Aorta (tissue), 5 donors: ENCODE data around the gene MPST. TPM values are rescaled to one million over a fixed set of nuclear protein-coding genes. Genes with fewer than 3 reads are reported as not detected.

ENCODE experiments used
- ATAC-seq: fragments of 200-7000 bp; cut with Tn5 transposase; one replicate; pipeline ENCODE4 v1.9.1; 2022; ENCODE audit warnings: moderate library complexity; ENCODE audit not compliant: low FRiP score
- DNase-seq, 2 donors: peaks; one replicate each; pipeline ENCODE4 v3.0.0-alpha.2; 2020
- H3K27ac ChIP-seq, 2 donors: one replicate each; pipeline ENCODE4 v1.5.1; 2013; ENCODE audit warnings: low read length in 2 of 2, mild to moderate bottlenecking in 2 of 2, moderate library complexity in 2 of 2, control low read depth in 1 of 2, inconsistent platforms in 1 of 2, low read depth in 1 of 2
- H3K27me3 ChIP-seq, 2 donors: one replicate each; pipeline ENCODE4 v1.6.1; 2013; ENCODE audit warnings: control low read depth in 1 of 2, low read length in 1 of 2, mild to moderate bottlenecking in 1 of 2, moderate library complexity in 1 of 2; ENCODE audit not compliant: insufficient read depth in 2 of 2, control insufficient read depth in 1 of 2
- H3K36me3 ChIP-seq, 2 donors: one replicate each; pipeline ENCODE4 v1.6.1; 2013; ENCODE audit warnings: control low read depth in 1 of 2, low read length in 1 of 2, mild to moderate bottlenecking in 1 of 2; ENCODE audit not compliant: insufficient read depth in 2 of 2, control insufficient read depth in 1 of 2
- H3K4me1 ChIP-seq, 2 donors: one replicate each; pipeline ENCODE4 v1.6.1; 2013; ENCODE audit warnings: low read length in 2 of 2, control low read depth in 1 of 2, mild to moderate bottlenecking in 1 of 2, moderate library complexity in 1 of 2; ENCODE audit not compliant: insufficient read depth in 2 of 2, control insufficient read depth in 1 of 2
- H3K4me3 ChIP-seq, 2 donors: one replicate each; pipeline ENCODE4 v1.5.1; 2013; ENCODE audit warnings: low read length in 2 of 2, control low read depth in 1 of 2, mild to moderate bottlenecking in 1 of 2
- H3K9me3 ChIP-seq: one replicate; pipeline ENCODE4 v1.6.1; 2013; ENCODE audit warnings: mild to moderate bottlenecking, low read length; ENCODE audit not compliant: control insufficient read depth
- WGBS, 2 donors: extraction: QIAGEN DNeasy Blood & Tissue Kit; methylation state at CpG; one replicate each; pipeline ENCODE4 v1.1.7; 2013; 5-methylcytosine and 5-hydroxymethylcytosine counted together
- intact Hi-C, 2 donors: fragments of 100-400 bp; cut with DNase I; formaldehyde crosslinking; loops; one replicate each; pipeline versions ENCODE4 v1.14.2 to v1.15.0; 2022
- long read RNA-seq, 2 donors: library from polyadenylated mRNA; unstranded; transcript quantifications; one replicate each; pipeline ENCODE4 v2.0.0, GENCODE V29; 2020 to 2021
- polyA plus RNA-seq, 2 donors: library from polyadenylated mRNA; stranded (reverse); fragments of 200-250 nt; gene quantifications; one replicate each; pipeline ENCODE4 v1.2.3, GENCODE V29; 2013
- total RNA-seq, 2 donors: library from RNA; stranded (reverse); fragmentation: NEBNext Ultra II Directional; extraction: Animal tissue kit (Norgen Biotek cat#: 25700); gene quantifications; one replicate each; pipeline ENCODE4 v1.2.1, GENCODE V29; 2021
- donor health status: healthy with polysubstance abuse.
- donor health status: Bipolar disorder and iron deficiency.
- donor health status: DM: no; HTN: no; CAD: no.
- donor health status: DM: no; HTN: no; CAD: no.
- donor health status: DM: yes; HTN: yes; CAD: no.

The MPST gene
- total RNA-seq (10 to 100 TPM; 30.8 to 38.6 TPM), polyA plus RNA-seq (100 to 1,000 TPM in 1 of 2 donors, 10 to 100 TPM in 1; 55.1 to 102 TPM)
- long read RNA-seq, donor 1, transcript MPST-206 (3 exons, 1,331 nt): minor isoform, 41 of 169 reads
- long read RNA-seq, donor 1, transcript MPST-203 (3 exons, 1,345 nt): major isoform, 76 of 169 reads
- long read RNA-seq, donor 1, partial matches to known transcripts: 30 of 169 reads
- long read RNA-seq, donor 1, other reads (novel, unspliced or antisense): 18 of 169 reads
- long read RNA-seq, donor 2, transcript MPST-206 (3 exons, 1,331 nt): major isoform, 20 of 54 reads
- long read RNA-seq, donor 2, transcript MPST-203 (3 exons, 1,345 nt): minor isoform, 16 of 54 reads
- long read RNA-seq, donor 2, partial matches to known transcripts: 14 of 54 reads
- long read RNA-seq, donor 2, other reads (novel, unspliced or antisense): 4 of 54 reads

DNA sequence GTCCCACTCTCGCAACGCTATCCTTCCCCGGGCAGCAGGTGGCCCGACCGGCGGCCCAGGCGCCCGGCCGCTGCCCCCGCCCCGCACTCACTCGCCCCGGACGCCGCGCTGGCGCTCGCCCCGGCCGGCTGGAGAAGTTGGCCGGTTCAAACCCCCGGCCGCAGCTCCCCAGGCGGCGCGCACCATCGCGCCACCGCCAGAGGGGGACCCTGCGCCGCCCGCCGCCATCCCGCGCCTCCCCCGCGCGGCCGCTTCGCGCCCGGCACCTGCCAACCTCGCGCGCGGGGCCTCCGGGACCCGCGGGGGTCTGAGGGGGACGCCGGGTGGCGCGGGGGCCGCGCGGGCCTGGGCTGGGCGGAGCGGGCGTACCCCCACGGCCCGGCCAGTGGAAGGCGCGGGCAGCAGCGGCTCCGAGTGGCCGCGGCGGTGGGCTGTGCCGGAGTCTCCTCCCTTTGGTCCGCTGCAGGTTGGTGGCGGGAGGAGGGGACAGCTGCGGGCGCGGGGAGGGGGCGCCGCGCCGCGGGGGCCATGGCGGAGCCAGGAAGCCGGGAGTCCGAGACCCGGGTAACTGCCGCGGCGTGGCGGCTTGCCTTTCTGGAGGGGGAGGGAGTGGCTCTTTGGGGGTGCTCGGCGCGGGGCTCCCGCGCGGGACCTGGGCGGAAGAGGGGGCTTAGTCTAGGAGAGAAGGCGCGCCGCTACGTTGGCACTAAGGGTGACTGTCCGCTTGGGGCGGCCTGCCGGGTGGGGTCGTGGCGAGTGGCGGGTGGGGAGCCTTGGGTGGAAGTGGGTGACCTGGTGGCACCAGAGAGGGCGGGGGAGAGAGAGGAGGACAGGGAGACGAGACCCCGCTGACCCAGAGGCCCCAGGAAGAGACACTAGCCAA, at the start of gene MPST, which contains the start of gene TST:
TSS of gene MPST (plus strand) at position 434 of the 883 bp plus-strand sequence. CDS start at position 529, 95 bp downstream.
TSS of gene TST (minus strand) at position 139 of the 883 bp plus-strand sequence. CDS start 715 bp downstream, outside the sequence.
- 1% methylated on average over 87 to 107 of the region's 107 CpGs for WGBS, 2 donors
- peak; percentile 87 to 93 for DNase-seq
- Histone ChIP-seq H3K27ac (peak within 1 kb of the TSS; percentile 36 to 66), H3K4me3 (peak within 1 kb of the TSS; percentile 93 to 94), H3K4me1 (peaks cover 0 to 3% of the 10 kb centered on the region in 2 donors), H3K36me3 (no peaks in the 10 kb centered on the region), H3K9me3 (no peaks in the 10 kb centered on the region), H3K27me3 (no peaks in the 10 kb centered on the region)
- ATAC-seq: peak; percentile 90
- intact Hi-C loops: loop anchor here in 1 of 2 donors (2.0 kb wide), 1 partner anchor 41 kb away; no protein-coding TSS in a partner anchor

DNA sequence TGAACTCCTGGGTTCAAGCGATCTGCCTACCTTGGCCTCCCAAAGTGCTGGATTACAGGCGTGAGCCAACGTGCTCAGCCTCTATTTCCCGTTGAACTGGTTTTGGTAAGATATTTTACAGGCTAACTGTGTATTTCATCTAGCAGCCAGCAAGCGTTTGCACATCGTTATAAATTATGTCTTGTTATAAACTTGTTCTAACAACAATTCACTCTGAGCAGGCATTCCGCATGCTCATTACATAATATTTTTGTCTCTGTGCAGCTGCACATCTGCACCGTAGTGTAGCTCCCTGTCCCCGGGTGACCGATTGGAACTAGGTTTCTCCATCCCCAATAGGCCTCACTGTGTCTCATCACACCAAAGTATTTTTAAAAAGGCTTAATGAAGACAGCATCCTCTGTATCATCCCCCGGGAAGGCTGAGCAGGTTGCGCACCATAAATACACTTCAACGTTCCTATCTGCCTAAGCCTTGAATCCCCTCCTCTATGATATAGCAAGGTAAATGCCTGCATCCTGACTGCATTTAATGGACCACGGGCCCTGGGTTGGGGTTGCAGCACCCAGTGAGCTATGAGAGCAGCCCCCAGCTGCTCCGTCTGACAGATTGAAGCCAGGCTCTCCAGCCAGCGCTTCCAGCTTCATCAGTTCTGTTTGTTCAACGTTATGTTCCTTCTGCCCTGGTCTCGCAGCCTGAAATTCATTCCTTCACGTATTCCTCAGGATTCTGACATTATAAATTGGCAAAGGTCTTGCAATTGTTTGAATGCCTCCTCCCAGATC, 48.0 kb upstream of the MPST start:
- H3K4me3 ChIP-seq: no peak overlapping the region
- no peaks in the 10 kb centered on the region for H3K36me3 ChIP-seq
- H3K9me3 ChIP-seq: no peaks in the 10 kb centered on the region
- no peak for DNase-seq
- no peaks in the 10 kb centered on the region for H3K4me1 ChIP-seq
- intact Hi-C loops: no loop called here
- WGBS, 2 donors: 73 to 76% methylated on average over 19 of the region's 19 CpGs
- H3K27ac ChIP-seq: no peak overlapping the region
- no peaks in the 10 kb centered on the region for H3K27me3 ChIP-seq
- no peak for ATAC-seq

DNA sequence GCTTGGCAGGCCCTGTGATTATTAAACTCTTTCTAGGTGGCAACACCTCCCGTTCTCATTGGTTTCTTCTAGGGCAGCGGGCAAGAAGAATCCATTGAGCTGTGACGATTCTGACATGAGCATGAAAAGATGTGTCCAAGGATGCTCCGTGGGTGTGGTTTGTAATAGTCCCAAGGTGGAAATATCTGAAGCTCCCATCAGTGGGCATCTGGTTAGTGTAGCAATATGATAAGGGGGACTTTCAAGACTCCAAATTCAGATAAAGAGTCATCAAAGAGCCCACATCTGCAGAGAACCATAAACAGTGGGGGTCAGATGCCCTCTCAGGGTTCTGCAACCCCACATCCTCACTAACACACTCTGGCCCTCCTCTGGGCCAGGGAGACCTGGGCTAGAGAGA, 42.9 kb upstream of the MPST start:
- DNase-seq: no peak
- intact Hi-C loops: loop anchor here (5.0 kb wide), 2 partner anchors 119 to 194 kb away; no protein-coding TSS in a partner anchor
- no peak for ATAC-seq
- Histone ChIP-seq H3K4me1 (no peaks in the 10 kb centered on the region), H3K9me3 (no peaks in the 10 kb centered on the region), H3K27me3 (no peaks in the 10 kb centered on the region), H3K36me3 (no peaks in the 10 kb centered on the region), H3K4me3 (no peak overlapping the region), H3K27ac (no peak overlapping the region)
- WGBS, 2 donors: 86 to 87% methylated on average over 4 of the region's 4 CpGs

DNA sequence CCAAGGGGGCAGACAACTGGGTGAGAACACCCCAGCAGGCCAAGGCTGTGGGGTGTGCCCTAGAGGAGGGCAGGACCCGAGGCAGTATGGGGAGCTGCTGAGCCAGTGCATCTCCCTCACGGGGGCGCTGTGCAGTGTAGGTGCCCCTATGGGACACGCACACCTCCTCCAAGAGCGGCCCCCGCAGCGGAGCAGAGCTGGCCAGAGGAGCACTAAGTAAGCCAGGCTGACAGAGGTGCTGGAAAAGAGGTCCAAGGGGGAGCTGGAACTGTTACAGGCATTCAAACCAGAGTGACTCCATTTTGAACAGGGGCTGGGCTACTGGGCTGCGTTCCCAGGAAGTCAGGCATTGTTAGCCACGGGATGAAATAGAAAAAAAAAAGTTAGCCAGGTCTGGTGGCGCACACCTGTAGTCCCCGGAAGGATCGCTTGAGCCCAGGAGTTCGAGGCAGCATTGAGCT, 42.1 kb upstream of the MPST start:
- Histone ChIP-seq H3K36me3 (no peaks in the 10 kb centered on the region), H3K9me3 (no peaks in the 10 kb centered on the region), H3K4me1 (no peaks in the 10 kb centered on the region), H3K27ac (no peak overlapping the region), H3K4me3 (peak overlapping the region in 1 of 2 donors; percentile 2), H3K27me3 (peaks cover 0 to 2% of the 10 kb centered on the region in 2 donors)
- peak; percentile 77 to 81 for DNase-seq
- intact Hi-C loops: loop anchor here (5.0 kb wide), 2 partner anchors 120 to 195 kb away; no protein-coding TSS in a partner anchor
- 21 to 22% methylated on average over 13 of the region's 13 CpGs for WGBS, 2 donors
- peak; percentile 67 for ATAC-seq

DNA sequence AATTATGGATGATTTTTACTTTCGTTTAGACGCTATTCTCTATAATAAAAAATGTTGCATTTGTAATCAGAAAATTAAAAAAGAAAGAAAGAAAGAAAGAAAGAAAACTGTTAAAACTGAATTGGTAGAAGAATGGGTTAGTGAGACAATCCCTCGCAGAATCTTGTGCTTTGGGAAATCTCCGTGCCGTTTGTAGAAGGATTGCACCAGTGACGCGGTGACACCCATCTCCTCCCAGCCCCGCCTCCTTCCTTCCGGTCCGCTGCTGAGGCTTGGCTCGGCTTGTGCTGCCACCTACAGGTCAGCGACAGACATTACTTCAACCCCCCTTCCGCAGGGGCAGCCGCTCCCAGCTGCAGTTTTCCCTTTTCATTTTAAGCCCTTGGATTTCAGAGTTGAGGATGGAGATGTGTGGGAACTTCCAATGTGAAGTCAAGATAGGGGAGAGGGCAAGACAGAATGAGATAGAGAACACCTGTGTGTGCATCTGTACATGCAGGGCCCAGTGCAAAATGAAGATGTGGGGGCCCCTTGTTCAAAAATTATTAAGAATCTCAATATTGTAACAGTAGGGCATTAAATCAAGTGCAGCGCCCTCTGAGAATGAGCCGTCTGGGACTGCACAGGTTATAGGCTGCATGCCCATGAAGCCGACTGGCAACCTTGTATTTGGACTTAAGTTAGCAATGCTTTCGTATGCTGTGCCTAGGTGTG, 41.4 kb upstream of the MPST start:
- Histone ChIP-seq H3K36me3 (no peaks in the 10 kb centered on the region), H3K4me3 (peak overlapping the region in 1 of 2 donors; percentile 2), H3K27ac (no peak overlapping the region), H3K27me3 (peaks cover 0 to 2% of the 10 kb centered on the region in 2 donors), H3K4me1 (no peaks in the 10 kb centered on the region), H3K9me3 (no peaks in the 10 kb centered on the region)
- intact Hi-C loops: loop anchor here (2.0 to 5.0 kb wide), 3 partner anchors 41 to 196 kb away; partner anchors contain the start of genes MPST (in 1 of the 2) and TST (in 1 of the 2)
- 12 to 13% methylated on average over 18 of the region's 18 CpGs for WGBS, 2 donors
- DNase-seq: peak; percentile 94 to 97
- ATAC-seq: peak; percentile 98

DNA sequence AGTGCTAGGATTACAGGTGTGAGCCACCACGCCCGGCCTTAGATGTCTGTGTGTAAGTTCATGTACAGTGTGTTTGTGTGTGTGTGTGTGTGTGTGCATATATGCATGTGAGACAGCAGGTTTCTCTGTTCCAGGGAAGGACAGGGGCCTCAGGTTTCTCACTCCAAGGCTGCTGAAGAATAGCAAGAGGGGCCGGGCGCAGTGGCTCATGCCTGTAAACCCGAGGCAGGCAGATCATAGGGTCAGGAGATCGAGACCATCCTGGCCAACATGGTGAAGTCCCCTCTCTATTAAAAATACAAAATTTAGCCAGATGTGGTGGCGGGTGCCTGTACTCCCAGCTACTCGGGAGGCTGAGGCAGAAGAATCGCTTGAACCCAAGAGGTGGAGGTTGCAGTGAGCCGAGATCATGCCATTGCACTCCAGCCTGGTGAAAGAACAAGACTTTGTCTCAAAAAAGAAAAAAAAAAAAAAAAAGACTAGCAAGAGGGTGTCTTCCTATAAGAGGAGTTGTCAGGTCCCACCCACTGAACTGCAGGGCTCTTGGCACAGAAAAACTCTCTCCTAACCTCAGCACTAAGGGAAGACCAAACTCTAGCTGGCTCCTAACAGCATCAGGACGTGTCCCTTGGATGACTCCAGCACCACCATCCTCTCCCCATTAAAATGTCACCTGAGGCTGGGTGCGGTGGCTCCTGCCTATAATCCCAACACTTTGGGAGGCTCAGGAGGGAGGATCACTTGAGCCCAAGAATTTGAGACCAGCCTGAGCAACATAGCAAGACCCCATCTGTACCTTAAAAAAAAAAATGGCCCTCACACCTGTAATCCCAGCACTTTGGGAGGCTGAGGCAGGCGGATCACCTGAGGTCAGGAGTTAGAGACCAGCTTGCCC, 40.3 kb upstream of the MPST start:
- 86 to 87% methylated on average over 13 of the region's 13 CpGs for WGBS, 2 donors
- no peak overlapping the region for H3K4me3 ChIP-seq

DNA sequence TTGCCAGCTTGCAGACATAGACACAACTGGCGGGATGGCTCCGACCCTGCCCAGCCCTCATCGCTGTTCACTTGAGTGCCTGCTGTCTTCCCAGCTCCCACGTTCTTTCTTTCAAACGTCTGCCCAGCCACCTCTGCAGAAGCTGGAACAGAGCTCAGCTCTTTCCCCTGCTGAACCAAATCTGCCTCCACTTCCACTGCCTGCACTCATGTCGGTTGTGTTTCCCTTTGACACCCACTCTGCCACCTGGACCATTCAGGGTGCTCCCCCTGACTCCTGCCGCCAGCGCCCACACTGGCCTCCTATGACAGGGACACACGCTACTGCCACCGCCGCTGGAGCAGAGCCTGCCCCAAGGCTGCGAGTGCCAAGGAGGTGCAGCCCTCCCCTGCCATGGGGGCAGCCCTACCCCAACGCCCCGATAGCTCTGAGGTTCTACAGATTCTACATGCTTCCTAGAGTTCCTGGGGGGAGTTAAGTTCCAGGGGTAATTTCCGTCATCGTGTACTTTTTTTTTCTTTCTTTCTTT, 38.2 kb upstream of the MPST start:
- Histone ChIP-seq H3K27ac (no peak overlapping the region), H3K36me3 (no peaks in the 10 kb centered on the region), H3K9me3 (peaks cover 9% of the 10 kb centered on the region), H3K4me1 (no peaks in the 10 kb centered on the region), H3K4me3 (no peak overlapping the region), H3K27me3 (peaks cover 0 to 2% of the 10 kb centered on the region in 2 donors)
- ATAC-seq (no peak), DNase-seq (no peak)
- WGBS, 2 donors: 74 to 76% methylated on average over 16 of the region's 16 CpGs
- intact Hi-C loops: no loop called here

More for the DNA sequence above, 40.3 kb upstream of the MPST start:
- H3K4me1 ChIP-seq: no peaks in the 10 kb centered on the region
- no peak for ATAC-seq
- intact Hi-C loops: loop anchor here (2.0 to 5.0 kb wide), 3 partner anchors 40 to 197 kb away; partner anchors contain the start of genes MPST (in 1 of the 2) and TST (in 1 of the 2)
- peaks cover 0 to 2% of the 10 kb centered on the region in 2 donors for H3K27me3 ChIP-seq
- no peaks in the 10 kb centered on the region for H3K36me3 ChIP-seq
- H3K27ac ChIP-seq: no peak overlapping the region
- no peak for DNase-seq
- no peaks in the 10 kb centered on the region for H3K9me3 ChIP-seq
